ENCODE measurements around the gene VWC2L. TPM values are rescaled to one million over a fixed set of nuclear protein-coding genes. Genes with fewer than 3 reads are reported as not detected.

The VWC2L gene
- total RNA-seq, 2 donors from 2014 or later: not detected

- no peak for DNase-seq (ENCODE audit: low spot score)
- Histone ChIP-seq H3K4me3 (no peak overlapping the region), H3K27ac (no peak overlapping the region), H3K9me3 (no peaks in the 10 kb centered on the region), H3K4me1 (replicated peaks) (no peaks in the 10 kb centered on the region), H3K36me3 (no peaks in the 10 kb centered on the region), H3K27me3 (replicated peaks; ENCODE audit: insufficient read depth) (no peaks in the 10 kb centered on the region)
- WGBS: 70% methylated on average over 2 of the region's 2 CpGs
- no peak for TF ChIP-seq CTCF (IDR thresholded peaks at IDR 0.05)
- TF ChIP-seq POLR2A (IDR thresholded peaks at IDR 0.05): no peak
- no peak for TF ChIP-seq POLR2AphosphoS5 (IDR thresholded peaks at IDR 0.05)
- intact Hi-C loops (cut with DNase I): no loop called here
Observed at GRCh38 chr2:214484701-214485100, 73.8 kb downstream of the VWC2L start.

- Histone ChIP-seq H3K36me3 (no peaks in the 10 kb centered on the region), H3K4me3 (no peak overlapping the region), H3K27me3 (replicated peaks; ENCODE audit: insufficient read depth) (no peaks in the 10 kb centered on the region), H3K27ac (no peak overlapping the region), H3K9me3 (no peaks in the 10 kb centered on the region), H3K4me1 (replicated peaks) (no peaks in the 10 kb centered on the region)
- no peak for DNase-seq (ENCODE audit: low spot score)
- WGBS: 80% methylated on average over 2 of the region's 2 CpGs
- intact Hi-C loops (cut with DNase I): no loop called here
- TF ChIP-seq POLR2AphosphoS5 (IDR thresholded peaks at IDR 0.05) (no peak), POLR2A (IDR thresholded peaks at IDR 0.05) (no peak), CTCF (IDR thresholded peaks at IDR 0.05) (no peak)
Observed at GRCh38 chr2:214489181-214489580, 78.3 kb downstream of the VWC2L start.

GRCh38 chr2:214489702-214490101 is 78.8 kb downstream of the VWC2L start:
- intact Hi-C loops (cut with DNase I): no loop called here
- Histone ChIP-seq H3K36me3 (no peaks in the 10 kb centered on the region), H3K27ac (no peak overlapping the region), H3K27me3 (replicated peaks; ENCODE audit: insufficient read depth) (no peaks in the 10 kb centered on the region), H3K4me3 (no peak overlapping the region), H3K4me1 (replicated peaks) (no peaks in the 10 kb centered on the region), H3K9me3 (no peaks in the 10 kb centered on the region)
- WGBS: 73% methylated on average over 2 of the region's 2 CpGs
- TF ChIP-seq POLR2A (IDR thresholded peaks at IDR 0.05) (no peak), CTCF (IDR thresholded peaks at IDR 0.05) (no peak), POLR2AphosphoS5 (IDR thresholded peaks at IDR 0.05) (no peak)
- DNase-seq (ENCODE audit: low spot score): no peak

GRCh38 chr2:214492152-214492551 is 81.3 kb downstream of the VWC2L start:
- Histone ChIP-seq H3K9me3 (no peaks in the 10 kb centered on the region), H3K4me1 (replicated peaks) (no peaks in the 10 kb centered on the region), H3K4me3 (no peak overlapping the region), H3K27ac (no peak overlapping the region), H3K36me3 (no peaks in the 10 kb centered on the region), H3K27me3 (replicated peaks; ENCODE audit: insufficient read depth) (no peaks in the 10 kb centered on the region)
- TF ChIP-seq POLR2AphosphoS5 (IDR thresholded peaks at IDR 0.05) (no peak), POLR2A (IDR thresholded peaks at IDR 0.05) (no peak), CTCF (IDR thresholded peaks at IDR 0.05) (no peak)
- intact Hi-C loops (cut with DNase I): no loop called here
- no peak for DNase-seq (ENCODE audit: low spot score)
- WGBS: 62% methylated on average over 3 of the region's 3 CpGs

GRCh38 chr2:214492608-214493007 is 81.8 kb downstream of the VWC2L start:
- no peak for DNase-seq (ENCODE audit: low spot score)
- no peak for TF ChIP-seq POLR2A (IDR thresholded peaks at IDR 0.05)
- no peak for TF ChIP-seq POLR2AphosphoS5 (IDR thresholded peaks at IDR 0.05)
- no peak for TF ChIP-seq CTCF (IDR thresholded peaks at IDR 0.05)
- WGBS: 95% methylated on average over 2 of the region's 2 CpGs
- H3K27ac ChIP-seq: no peak overlapping the region
- intact Hi-C loops (cut with DNase I): no loop called here
- no peaks in the 10 kb centered on the region for H3K9me3 ChIP-seq
- H3K36me3 ChIP-seq: no peaks in the 10 kb centered on the region
- no peaks in the 10 kb centered on the region for H3K27me3 ChIP-seq (replicated peaks; ENCODE audit: insufficient read depth)
- no peak overlapping the region for H3K4me3 ChIP-seq
- H3K4me1 ChIP-seq (replicated peaks): no peaks in the 10 kb centered on the region

Measured in prostate gland (tissue), 2 donors.